ENCODE measurements around the gene LMBRD1. TPM values are rescaled to one million over a fixed set of nuclear protein-coding genes. Genes with fewer than 3 reads are reported as not detected.

The LMBRD1 gene
- total and polyA plus RNA-seq, 2 of the 8 experiments (the other 6 are each of a cell fraction or from before 2014, with no cell fraction given) = 9.1 to 16.8 TPM

GRCh38 chr6:69819138-69819537 lies 22.3 kb upstream of the LMBRD1 start:
- H3K23ac ChIP-seq (ENCODE audit: insufficient read length) = no peak overlapping the region
- no peak overlapping the region for H3K4ac ChIP-seq (replicated peaks; ENCODE audit: insufficient read length, low read depth, low read length)
- ChIA-PET POLR2A (ENCODE audit: partially characterized antibody) (no interaction called here), CTCF (ENCODE audit: partially characterized antibody) (interaction anchor here (1.0 kb wide), 1 partner anchor 289 kb away, joined by 3 read pairs; no protein-coding TSS in a partner anchor)
- no peak overlapping the region for H4K5ac ChIP-seq (ENCODE audit: insufficient read length, low read depth, low read length)
- H3K4me1 ChIP-seq (replicated peaks in 1 of 4; ENCODE audit: control insufficient read depth in 3 of 4, insufficient read depth in 4 of 4, low read length in 3 of 4) = peaks cover 0 to 2% (median 0%) of the 10 kb centered on the region in 4 experiments; a peak in 1 of 7 replicates
- no peak overlapping the region for H2BK15ac ChIP-seq (ENCODE audit: low read length)
- H2BK5ac ChIP-seq (ENCODE audit: low read depth, low read length) = no peak overlapping the region
- H3K79me2 ChIP-seq (ENCODE audit: control insufficient read depth in 1 of 2, insufficient read depth in 2 of 2, low read length in 2 of 2) = no peaks in the 10 kb centered on the region
- H3K27ac ChIP-seq (ENCODE audit: low read depth, low read length) = no peak overlapping the region
- no peak overlapping the region for H3K56ac ChIP-seq (replicated peaks; ENCODE audit: insufficient read length, low read depth, low read length)
- no peaks in the 10 kb centered on the region for H3K27me3 ChIP-seq (replicated peaks in 1 of 4; ENCODE audit: control insufficient read depth in 3 of 4, extremely low read depth in 1 of 4, insufficient read depth in 3 of 4, low read length in 3 of 4)
- no peak overlapping the region for H2BK12ac ChIP-seq (ENCODE audit: low read depth, low read length)
- H3K4me2 ChIP-seq (ENCODE audit: insufficient read depth in 1 of 2, low read depth in 2 of 2, low read length in 2 of 2) = no peak overlapping the region
- H3K9ac ChIP-seq (replicated peaks in 1 of 4; ENCODE audit: extremely low read depth in 1 of 4, low read depth in 3 of 4, low read length in 3 of 4) = no peak overlapping the region
- no peak overlapping the region for H3K4me3 ChIP-seq (ENCODE audit: extremely low read depth in 1 of 4, insufficient read depth in 2 of 4, low read depth in 3 of 4, low read length in 4 of 4)
- H4K8ac ChIP-seq (ENCODE audit: extremely low read depth, insufficient read depth, low read length) = no peak overlapping the region
- no peak for DNase-seq (ENCODE audit: low read depth in 1 of 2, low spot score in 2 of 2)
- no peak overlapping the region for H4K91ac ChIP-seq (replicated peaks; ENCODE audit: insufficient read length, low read length)
- no peak overlapping the region for H2AK5ac ChIP-seq (ENCODE audit: low read depth, low read length)
- H2AFZ ChIP-seq (ENCODE audit: low read length) = no peak overlapping the region
- H3K14ac ChIP-seq (ENCODE audit: insufficient read length) = no peak overlapping the region
- FAIRE-seq = no peak
- H3K18ac ChIP-seq (ENCODE audit: extremely low read depth, low read length) = no peak overlapping the region
- WGBS, 2 experiments (ENCODE audit: extremely low coverage in 1 of 2, insufficient coverage in 1 of 2, insufficient read length in 1 of 2, insufficient replicate concordance in 2 of 2, low coverage in 1 of 2, low lambda C conversion rate in 2 of 2, missing lambda C conversion rate in 1 of 2) = 91% methylated on average over 4 of the region's 4 CpGs; no CpG with 5 or more reads in 1 of the 2 experiments
- H3K9me3 ChIP-seq (ENCODE audit: insufficient read depth in 2 of 2, low read depth in 1 of 2, low read length in 1 of 2) = no peaks in the 10 kb centered on the region
- H3K23me2 ChIP-seq (ENCODE audit: low read depth, low read length) = no peaks in the 10 kb centered on the region
- H3K79me1 ChIP-seq (ENCODE audit: low read depth, low read length) = no peaks in the 10 kb centered on the region
- H3K36me3 ChIP-seq (ENCODE audit: control insufficient read depth in 2 of 4, insufficient read depth in 4 of 4, low read length in 3 of 4) = no peaks in the 10 kb centered on the region
- no peaks in the 10 kb centered on the region for H4K20me1 ChIP-seq (replicated peaks in 1 of 2; ENCODE audit: control insufficient read depth in 1 of 2, insufficient read depth in 2 of 2, low read length in 2 of 2)
- no peak overlapping the region for H2BK20ac ChIP-seq (ENCODE audit: low read length)
- no peak overlapping the region for H2BK120ac ChIP-seq (replicated peaks; ENCODE audit: low read depth, low read length)
- no peak for TF ChIP-seq BRCA1 (IDR thresholded peaks at IDR 0.05; ENCODE audit: low read depth, low read length)
- no peak for TF ChIP-seq BCL11A (IDR thresholded peaks at IDR 0.05; ENCODE audit: low read depth in 2 of 2, low read length in 2 of 2)
- TF ChIP-seq HDAC6 (IDR thresholded peaks at IDR 0.05; ENCODE audit: low read depth, low read length) = no peak
- no peak for TF ChIP-seq RBBP5 (IDR thresholded peaks at IDR 0.05; ENCODE audit: borderline replicate concordance, low read depth, low read length)
- no peak for TF ChIP-seq JUND (IDR thresholded peaks at IDR 0.05; ENCODE audit: low read length)
- TF ChIP-seq ASH2L (IDR thresholded peaks at IDR 0.05; ENCODE audit: low read length) = no peak
- no peak for TF ChIP-seq HDAC2 (IDR thresholded peaks at IDR 0.05; ENCODE audit: borderline replicate concordance in 1 of 2, low read depth in 2 of 2, low read length in 2 of 2)
- no peak for TF ChIP-seq RXRA (IDR thresholded peaks at IDR 0.05; ENCODE audit: insufficient read depth, low read depth, low read length)
- no peak for TF ChIP-seq TBP (IDR thresholded peaks at IDR 0.05; ENCODE audit: low read depth, low read length)
- no peak for TF ChIP-seq CBX5 (IDR thresholded peaks at IDR 0.05; ENCODE audit: low read depth, low read length)
- no peak for TF ChIP-seq EGR1 (IDR thresholded peaks at IDR 0.05; ENCODE audit: borderline replicate concordance, low read depth, low read length)
- no peak for TF ChIP-seq CHD1 (IDR thresholded peaks at IDR 0.05; ENCODE audit: low read depth, low read length)
- TF ChIP-seq ZNF274 (IDR thresholded peaks at IDR 0.05; ENCODE audit: borderline replicate concordance, extremely low read depth, low read length) = no peak
- no peak for TF ChIP-seq YY1 (IDR thresholded peaks at IDR 0.05; ENCODE audit: low read depth, low read length)
- TF ChIP-seq PHF8 (conservative IDR thresholded peaks at IDR 0.05; ENCODE audit: low read depth, low read length) = no peak
- no peak for TF ChIP-seq POLR2A (IDR thresholded peaks at IDR 0.05; ENCODE audit: control extremely low read depth in 1 of 2, low read depth in 2 of 2, low read length in 2 of 2)
